OCI-LY1 (cell line): ENCODE results near the gene SMARCC2.

Source experiments
- H2AFZ ChIP-seq: fragments of 200-600 bp; sonication (generic), shearing (Covaris generic); 2 replicates; pipeline ENCODE4 v1.6.0; 2014; ENCODE audit warnings: antibody characterized with exemption, mild to moderate bottlenecking, low read length
- H3F3A ChIP-seq: fragments of 200-600 bp; sonication (generic), shearing (Covaris generic); 2 replicates; pipeline ENCODE4 v1.6.0; 2014; ENCODE audit warnings: mild to moderate bottlenecking, antibody characterized with exemption, low read length, moderate library complexity; ENCODE audit not compliant: insufficient read depth
- H3K27ac ChIP-seq: fragments of 200-600 bp; sonication (generic); 2 replicates; pipeline ENCODE4 v1.5.1; 2014; ENCODE audit warnings: low read length, mixed run types, mild to moderate bottlenecking, low read depth; ENCODE audit not compliant: poor library complexity, severe bottlenecking
- H3K27me3 ChIP-seq: fragments of 200-600 bp; sonication (generic); 2 replicates; pipeline ENCODE4 v1.6.0; 2014; ENCODE audit warnings: antibody characterized with exemption, mild to moderate bottlenecking, low read length, moderate library complexity; ENCODE audit not compliant: insufficient read depth
- H3K36me3 ChIP-seq: fragments of 200-600 bp; sonication (generic); 2 replicates; pipeline ENCODE4 v1.6.1; 2014; ENCODE audit warnings: mild to moderate bottlenecking, antibody characterized with exemption, low read length, moderate library complexity, mixed read lengths; ENCODE audit not compliant: insufficient read depth
- H3K4me1 ChIP-seq: fragments of 200-600 bp; sonication (generic); 2 replicates; pipeline ENCODE4 v1.5.1; 2014; ENCODE audit warnings: mild to moderate bottlenecking, low read length, moderate library complexity; ENCODE audit not compliant: insufficient read depth, severe bottlenecking
- H3K4me2 ChIP-seq: fragments of 200-600 bp; sonication (generic), shearing (Covaris generic); 2 replicates; pipeline ENCODE4 v1.6.1; 2014; ENCODE audit warnings: low read length
- H3K4me3 ChIP-seq: fragments of 200-600 bp; sonication (generic); 2 replicates; pipeline ENCODE4 v1.5.1; 2014; ENCODE audit warnings: low read length, low read depth, mild to moderate bottlenecking, mixed read lengths; ENCODE audit not compliant: poor library complexity, severe bottlenecking
- H3K79me2 ChIP-seq: fragments of 200-600 bp; shearing (Covaris generic); 2 replicates; pipeline ENCODE4 v1.6.1; 2016; ENCODE audit warnings: mixed run types, low read length, mixed read lengths; ENCODE audit not compliant: insufficient read depth
- H3K9ac ChIP-seq: fragments of 200-600 bp; sonication (generic), shearing (Covaris generic); 2 replicates; pipeline ENCODE4 v1.6.1; 2014; ENCODE audit warnings: mild to moderate bottlenecking, low read length, mixed read lengths
- H3K9me2 ChIP-seq: fragments of 200-600 bp; sonication (generic), shearing (Covaris generic); 2 replicates; pipeline ENCODE4 v1.6.1; 2014; ENCODE audit warnings: low read depth, mild to moderate bottlenecking, low read length, mixed read lengths
- H3K9me3 ChIP-seq: fragments of 200-600 bp; shearing (Covaris generic); 2 replicates; pipeline ENCODE4 v1.6.1; 2014; ENCODE audit warnings: low read length, mixed read lengths
- H4K20me1 ChIP-seq: fragments of 200-600 bp; sonication (generic), shearing (Covaris generic); 2 replicates; pipeline ENCODE4 v1.6.0; 2016; ENCODE audit warnings: mild to moderate bottlenecking, low read length; ENCODE audit not compliant: insufficient read depth
- CTCF ChIP-seq: fragments of 200-600 bp; sonication (generic), shearing (Covaris generic); IDR thresholded peaks from 2 replicates; pipeline ENCODE4 v1.5.1; 2017; ENCODE audit warnings: mild to moderate bottlenecking, antibody characterized with exemption, low read length, moderate library complexity, mixed read lengths
- EZH2 ChIP-seq: fragments of 200-600 bp; sonication (generic), shearing (Covaris generic); IDR thresholded peaks from 2 replicates; pipeline ENCODE4 v1.8.0; 2017; ENCODE audit warnings: borderline replicate concordance, mixed run types, mild to moderate bottlenecking, antibody characterized with exemption, low read length, moderate library complexity, mixed read lengths

SMARCC2 gene

GRCh38 chr12:56130876-56131275, 58.4 kb downstream of the SMARCC2 start:
- H3K9me2 ChIP-seq, result no peaks in the 10 kb centered on the region
- peaks cover 11% of the 10 kb centered on the region for H3F3A ChIP-seq
- H4K20me1 ChIP-seq, result no peaks in the 10 kb centered on the region
- H3K4me3 ChIP-seq, result no peak overlapping the region
- peaks cover 52% of the 10 kb centered on the region for H3K36me3 ChIP-seq
- no peaks in the 10 kb centered on the region for H3K9me3 ChIP-seq
- no peak overlapping the region for H3K27ac ChIP-seq
- H3K9ac ChIP-seq, result no peak overlapping the region
- H3K4me1 ChIP-seq, result peaks cover 26% of the 10 kb centered on the region
- no peak overlapping the region for H3K4me2 ChIP-seq
- no peak overlapping the region for H2AFZ ChIP-seq
- TF ChIP-seq EZH2 (no peak), CTCF (no peak)
- no peaks in the 10 kb centered on the region for H3K79me2 ChIP-seq
- no peaks in the 10 kb centered on the region for H3K27me3 ChIP-seq

- H3K4me3 ChIP-seq, result peak overlapping the region; percentile 78
- peak overlapping the region; percentile 71; the same call in 1 of the 2 replicates for H3K9ac ChIP-seq
Observed at GRCh38 chr12:56129942-56130495, 59.3 kb downstream of the SMARCC2 start.

GRCh38 chr12:56129206-56129941, 59.9 kb downstream of the SMARCC2 start:
- Histone ChIP-seq H3K79me2 (no peaks in the 10 kb centered on the region), H3F3A (peaks cover 11% of the 10 kb centered on the region), H3K36me3 (peaks cover 42% of the 10 kb centered on the region), H3K9me3 (no peaks in the 10 kb centered on the region), H3K27ac (peak overlapping the region; percentile 69), H4K20me1 (no peaks in the 10 kb centered on the region), H3K4me2 (peak overlapping the region; percentile 82), H3K4me1 (peaks cover 34% of the 10 kb centered on the region), H3K9ac (peak overlapping the region; percentile 71), H2AFZ (no peak overlapping the region), H3K4me3 (peak overlapping the region; percentile 78), H3K9me2 (no peaks in the 10 kb centered on the region), H3K27me3 (no peaks in the 10 kb centered on the region)
- TF ChIP-seq EZH2 (no peak), CTCF (no peak)

More at GRCh38 chr12:56129942-56130495, 59.3 kb downstream of the SMARCC2 start:
- Histone ChIP-seq H3K27me3 (no peaks in the 10 kb centered on the region), H3K4me2 (peak overlapping the region; percentile 82), H3K36me3 (peaks cover 49% of the 10 kb centered on the region), H3F3A (peaks cover 11% of the 10 kb centered on the region), H3K27ac (peak overlapping the region; percentile 69), H3K9me3 (no peaks in the 10 kb centered on the region), H3K4me1 (peaks cover 33% of the 10 kb centered on the region), H2AFZ (no peak overlapping the region), H3K9me2 (no peaks in the 10 kb centered on the region), H4K20me1 (no peaks in the 10 kb centered on the region), H3K79me2 (no peaks in the 10 kb centered on the region)
- no peak for TF ChIP-seq CTCF
- TF ChIP-seq EZH2, result no peak
